Panc1 (cell line): ENCODE results near the gene CDYL2.

Experiments
- CTCF ChIP-seq: fragments of 450-650 bp; IDR thresholded peaks from 2 replicates; pipeline ENCODE4 v1.5.1; 2017; ENCODE audit warnings: mild to moderate bottlenecking
- POLR2AphosphoS5 ChIP-seq: IDR thresholded peaks from 2 replicates; pipeline ENCODE4 v1.6.1; 2012; ENCODE audit warnings: mild to moderate bottlenecking, low read depth, low read length, moderate library complexity
- REST ChIP-seq, 2 experiments: IDR thresholded peaks; 2 replicates each; pipeline ENCODE4 v1.6.1; 2011 to 2012; ENCODE audit warnings: low read depth in 2 of 2, control low read depth in 1 of 2, low read length in 1 of 2, mild to moderate bottlenecking in 1 of 2, moderate library complexity in 1 of 2; ENCODE audit not compliant: insufficient read depth in 1 of 2
- SIN3A ChIP-seq: IDR thresholded peaks from 2 replicates; pipeline ENCODE4 v1.6.1; 2012; ENCODE audit warnings: low read depth, mild to moderate bottlenecking, low read length, moderate library complexity, borderline replicate concordance; ENCODE audit not compliant: insufficient read depth

- no peak for TF ChIP-seq SIN3A
- TF ChIP-seq POLR2AphosphoS5: no peak
- TF ChIP-seq CTCF: no peak
- no peak for TF ChIP-seq REST (IDR thresholded peaks at IDR 0.05; ENCODE audit: insufficient read depth in 1 of 2, low read depth in 2 of 2, low read length in 1 of 2)
Measured at GRCh38 chr16:80846275-80846674, 41.9 kb upstream of the CDYL2 start.
